Panc1 (cell line): ENCODE measurements around the gene BLM. TPM values are rescaled to one million over a fixed set of nuclear protein-coding genes. Genes with fewer than 3 reads are reported as not detected.
A peak's percentile ranks its signal among the peaks of the same experiment; 100 is the strongest.

Experiments
- ATAC-seq: fragments of 200-7000 bp; cut with Tn5 transposase; 2 replicates; pipeline ENCODE4 v1.9.1; 2020; ENCODE audit warnings: mild to moderate bottlenecking, moderate library complexity
- BruUV-seq: library from RNA; stranded (reverse); fragments of 400-500 nt; replicated peaks from 2 replicates; lab custom pipeline; 2021; lab: Mats Ljungman, UMichigan
- CTCF ChIA-PET: fragments of 300-600 bp; sonication (Branson Sonifier 250); formaldehyde crosslinking; loops from one replicate; lab custom pipeline; 2022; ENCODE audit warnings: antibody characterized with exemption; lab: Charles Lee
- POLR2A ChIA-PET: fragments of 300-600 bp; sonication (Branson Sonifier 250); formaldehyde crosslinking; loops from one replicate; lab custom pipeline; 2022; ENCODE audit warnings: antibody characterized with exemption; lab: Charles Lee
- DNase-seq: peaks from one replicate; pipeline ENCODE4 v3.0.0-alpha.2; 2010; ENCODE audit warnings: low read depth, low spot score
- H3K27ac ChIP-seq: 2 replicates; pipeline ENCODE4 v1.5.1; 2011; ENCODE audit warnings: mild to moderate bottlenecking, low read length, inconsistent platforms
- H3K27me3 ChIP-seq: fragments of 200-500 bp; sonication (Bioruptor generic); 2 replicates; pipeline ENCODE4 v1.6.0; 2014; ENCODE audit warnings: low read length, inconsistent platforms; ENCODE audit not compliant: control insufficient read depth, insufficient read depth
- H3K36me3 ChIP-seq: fragments of 200-500 bp; sonication (Bioruptor generic); 2 replicates; pipeline ENCODE4 v1.5.1; 2014; ENCODE audit warnings: inconsistent platforms, mild to moderate bottlenecking, low read length, moderate library complexity; ENCODE audit not compliant: control insufficient read depth, insufficient read depth
- H3K4me1 ChIP-seq: 2 replicates; pipeline ENCODE4 v1.5.1; 2011; ENCODE audit warnings: inconsistent platforms, mild to moderate bottlenecking, low read length, moderate library complexity; ENCODE audit not compliant: control insufficient read depth, insufficient read depth
- H3K4me3 ChIP-seq, 2 experiments: 2 replicates each; pipeline ENCODE4 v1.5.1; 2011 to 2012; ENCODE audit warnings: low read depth in 2 of 2, low read length in 2 of 2, mild to moderate bottlenecking in 2 of 2, inconsistent platforms in 1 of 2, moderate library complexity in 1 of 2
- H3K9me3 ChIP-seq: fragments of 200-500 bp; sonication (Bioruptor generic); 2 replicates; pipeline ENCODE4 v1.5.1; 2014; ENCODE audit warnings: low read depth, mild to moderate bottlenecking, inconsistent platforms, low read length, moderate library complexity; ENCODE audit not compliant: control insufficient read depth, insufficient read depth
- CTCF ChIP-seq: fragments of 450-650 bp; IDR thresholded peaks from 2 replicates; pipeline ENCODE4 v1.5.1; 2017; ENCODE audit warnings: mild to moderate bottlenecking
- POLR2AphosphoS5 ChIP-seq: IDR thresholded peaks from 2 replicates; pipeline ENCODE4 v1.6.1; 2012; ENCODE audit warnings: mild to moderate bottlenecking, low read depth, low read length, moderate library complexity
- SIN3A ChIP-seq: IDR thresholded peaks from 2 replicates; pipeline ENCODE4 v1.6.1; 2012; ENCODE audit warnings: low read depth, mild to moderate bottlenecking, low read length, moderate library complexity, borderline replicate concordance; ENCODE audit not compliant: insufficient read depth
- TCF7L2 ChIP-seq: IDR thresholded peaks from 2 replicates; pipeline ENCODE4 v1.6.1; 2011; ENCODE audit warnings: mild to moderate bottlenecking, low read depth, low read length, inconsistent platforms
- in situ Hi-C: cut with HindIII; loops from 2 replicates; pipeline ENCODE4 v1.10.0; 2016; ENCODE audit warnings: low sequenced_read_pairs, low pct_unique_long_range_greater_than_20kb
- intact Hi-C: fragments of 100-400 bp; cut with micrococcal nuclease; formaldehyde crosslinking; loops from one replicate; pipeline ENCODE4 v1.10.0; 2022; ENCODE audit not compliant: unreplicated experiment
- total RNA-seq: library from RNA; stranded (reverse); gene quantifications from one replicate; pipeline ENCODE4 v1.2.1, GENCODE V29; 2021; ENCODE audit not compliant: unreplicated experiment
- TF ChIP-seq, protein P1 (sequence below), 2 experiments: IDR thresholded peaks; 2 replicates each; pipeline ENCODE4 v1.6.1; 2011 to 2012; ENCODE audit warnings: low read depth in 2 of 2, control low read depth in 1 of 2, low read length in 1 of 2, mild to moderate bottlenecking in 1 of 2, moderate library complexity in 1 of 2; ENCODE audit not compliant: insufficient read depth in 1 of 2

BLM gene
- total RNA-seq, 1 experiment from 2014 or later = 23.9 TPM

DNA sequence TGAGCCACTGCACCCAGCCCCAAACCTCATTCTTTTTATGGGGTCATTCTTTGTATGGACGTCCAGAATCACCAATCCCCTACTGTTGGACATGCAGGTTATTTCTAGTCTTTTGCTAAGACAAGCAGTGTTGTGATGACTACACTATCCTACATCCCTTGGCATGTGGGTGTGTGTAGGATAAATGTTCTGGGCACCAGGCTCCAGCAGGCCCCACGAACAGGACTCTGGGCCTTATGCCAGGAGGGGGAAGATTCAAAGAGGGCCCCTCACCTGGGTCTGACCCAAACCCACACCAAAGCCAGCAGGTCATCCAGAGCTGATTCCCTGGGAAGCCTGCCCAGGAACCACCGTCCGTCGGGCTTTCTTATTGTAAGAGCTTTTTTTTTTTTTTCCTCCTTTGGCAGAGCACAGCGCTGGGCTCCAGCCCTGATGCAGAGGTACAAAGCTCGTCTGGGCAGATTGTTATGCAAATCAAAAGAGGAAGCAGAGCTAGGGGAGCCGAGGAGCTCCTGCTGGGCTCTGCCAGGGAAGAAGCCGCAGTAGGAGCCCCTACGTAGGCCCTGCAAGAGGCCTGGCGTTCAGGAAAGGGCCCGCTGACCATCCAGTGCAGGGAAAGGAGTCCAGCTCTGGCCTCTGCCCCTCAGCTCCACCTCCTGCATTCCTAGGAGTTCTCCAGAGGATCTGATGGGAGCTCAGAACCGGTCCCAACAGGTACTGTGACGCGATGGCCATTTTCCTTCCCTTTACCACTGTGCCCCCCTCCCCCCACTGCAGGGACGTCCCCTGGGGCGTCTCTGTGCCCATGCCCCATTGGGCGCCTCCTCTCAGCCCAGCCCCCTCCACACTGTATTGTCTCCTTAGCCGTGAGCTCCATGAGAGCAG is 122.3 kb downstream of the BLM start:
- POLR2A ChIA-PET = interaction anchor here (0.5 kb wide), 1 partner anchor 21 kb away, joined by 3 read pairs; no protein-coding TSS in a partner anchor
- no peaks in the 10 kb centered on the region for H3K9me3 ChIP-seq
- ATAC-seq = 0 out of 2 replicates have a peak, but pooled peaks have one; percentile 29
- no peaks in the 10 kb centered on the region for H3K4me1 ChIP-seq
- intact Hi-C loops = no loop called here
- H3K27me3 ChIP-seq = no peaks in the 10 kb centered on the region
- TF ChIP-seq POLR2AphosphoS5 = no peak
- TF ChIP-seq TCF7L2 = no peak
- TF ChIP-seq, protein P1, sequence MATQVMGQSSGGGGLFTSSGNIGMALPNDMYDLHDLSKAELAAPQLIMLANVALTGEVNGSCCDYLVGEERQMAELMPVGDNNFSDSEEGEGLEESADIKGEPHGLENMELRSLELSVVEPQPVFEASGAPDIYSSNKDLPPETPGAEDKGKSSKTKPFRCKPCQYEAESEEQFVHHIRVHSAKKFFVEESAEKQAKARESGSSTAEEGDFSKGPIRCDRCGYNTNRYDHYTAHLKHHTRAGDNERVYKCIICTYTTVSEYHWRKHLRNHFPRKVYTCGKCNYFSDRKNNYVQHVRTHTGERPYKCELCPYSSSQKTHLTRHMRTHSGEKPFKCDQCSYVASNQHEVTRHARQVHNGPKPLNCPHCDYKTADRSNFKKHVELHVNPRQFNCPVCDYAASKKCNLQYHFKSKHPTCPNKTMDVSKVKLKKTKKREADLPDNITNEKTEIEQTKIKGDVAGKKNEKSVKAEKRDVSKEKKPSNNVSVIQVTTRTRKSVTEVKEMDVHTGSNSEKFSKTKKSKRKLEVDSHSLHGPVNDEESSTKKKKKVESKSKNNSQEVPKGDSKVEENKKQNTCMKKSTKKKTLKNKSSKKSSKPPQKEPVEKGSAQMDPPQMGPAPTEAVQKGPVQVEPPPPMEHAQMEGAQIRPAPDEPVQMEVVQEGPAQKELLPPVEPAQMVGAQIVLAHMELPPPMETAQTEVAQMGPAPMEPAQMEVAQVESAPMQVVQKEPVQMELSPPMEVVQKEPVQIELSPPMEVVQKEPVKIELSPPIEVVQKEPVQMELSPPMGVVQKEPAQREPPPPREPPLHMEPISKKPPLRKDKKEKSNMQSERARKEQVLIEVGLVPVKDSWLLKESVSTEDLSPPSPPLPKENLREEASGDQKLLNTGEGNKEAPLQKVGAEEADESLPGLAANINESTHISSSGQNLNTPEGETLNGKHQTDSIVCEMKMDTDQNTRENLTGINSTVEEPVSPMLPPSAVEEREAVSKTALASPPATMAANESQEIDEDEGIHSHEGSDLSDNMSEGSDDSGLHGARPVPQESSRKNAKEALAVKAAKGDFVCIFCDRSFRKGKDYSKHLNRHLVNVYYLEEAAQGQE (IDR thresholded peaks at IDR 0.05; ENCODE audit: insufficient read depth in 1 of 2, low read depth in 2 of 2, low read length in 1 of 2) = no peak
- TF ChIP-seq CTCF = no peak
- no peak for TF ChIP-seq SIN3A
- in situ Hi-C loops = no loop called here
- H3K27ac ChIP-seq = no peak overlapping the region
- H3K4me3 ChIP-seq = no peak overlapping the region
- BruUV-seq = no TSS peak
- DNase-seq = no peak
- CTCF ChIA-PET = interaction anchor here (0.5 to 0.6 kb wide), 2 partner anchors 20 to 627 kb away, joined by 3 to 5 read pairs; no protein-coding TSS in a partner anchor
- H3K36me3 ChIP-seq = no peaks in the 10 kb centered on the region

- ChIA-PET CTCF (no interaction called here), POLR2A (no interaction called here)
- intact Hi-C loops (no loop called here), in situ Hi-C loops (no loop called here)
- TF ChIP-seq SIN3A (no peak), TCF7L2 (no peak), CTCF (no peak), POLR2AphosphoS5 (no peak)
- TF ChIP-seq, protein P1 (IDR thresholded peaks at IDR 0.05; ENCODE audit: insufficient read depth in 1 of 2, low read depth in 2 of 2, low read length in 1 of 2) = no peak
- Histone ChIP-seq H3K36me3 (no peaks in the 10 kb centered on the region), H3K4me3 (no peak overlapping the region), H3K27me3 (no peaks in the 10 kb centered on the region), H3K4me1 (peaks cover 3% of the 10 kb centered on the region), H3K9me3 (no peaks in the 10 kb centered on the region), H3K27ac (no peak overlapping the region)
- DNase-seq (no peak), ATAC-seq (no peak)
- BruUV-seq = no TSS peak
Observed at GRCh38 chr15:90840157-90840855, 123.2 kb downstream of the BLM start.
